Liver (tissue), 9 donors: ENCODE measurements around the gene HJV. TPM values are rescaled to one million over a fixed set of nuclear protein-coding genes. Genes with fewer than 3 reads are reported as not detected.
A peak's percentile ranks its signal among the peaks of the same experiment; 100 is the strongest.
"Not testable (repeated sequence)": the region's sequence is repeated elsewhere in the genome, so short reads cannot be mapped to it uniquely, and the experiment has no call there.

Experiments used
- DNase-seq: peaks from one replicate; pipeline ENCODE4 v3.0.0-alpha.2; 2017; ENCODE audit warnings: low spot score
- H3K27ac ChIP-seq, 2 donors: one replicate each; pipeline ENCODE4 v1.7.0; 2013; ENCODE audit warnings: inconsistent platforms in 2 of 2, low read length in 2 of 2, control low read depth in 1 of 2, low read depth in 1 of 2, mild to moderate bottlenecking in 1 of 2
- H3K27me3 ChIP-seq, 4 donors: one replicate each; pipeline versions ENCODE4 v1.6.1 to v1.7.0; 2013; ENCODE audit warnings: low read length in 3 of 4, inconsistent platforms in 1 of 4, mild to moderate bottlenecking in 1 of 4, moderate library complexity in 1 of 4; ENCODE audit not compliant: control insufficient read depth in 4 of 4, insufficient read depth in 4 of 4
- H3K36me3 ChIP-seq, 4 donors: one replicate each; pipeline versions ENCODE4 v1.6.1 to v1.7.0; 2013; ENCODE audit warnings: low read length in 3 of 4, mild to moderate bottlenecking in 3 of 4, low read depth in 1 of 4, moderate library complexity in 1 of 4; ENCODE audit not compliant: control insufficient read depth in 4 of 4, insufficient read depth in 3 of 4
- H3K4me1 ChIP-seq, 4 donors: one replicate each; pipeline versions ENCODE4 v1.6.1 to v1.7.0; 2013; ENCODE audit warnings: low read length in 3 of 4, mild to moderate bottlenecking in 3 of 4, moderate library complexity in 1 of 4; ENCODE audit not compliant: control insufficient read depth in 4 of 4, insufficient read depth in 4 of 4
- H3K4me3 ChIP-seq, 3 donors: one replicate each; pipeline versions ENCODE4 v1.6.1 to v1.7.0; 2013; ENCODE audit warnings: low read length in 3 of 3, control low read depth in 1 of 3, low read depth in 1 of 3, mild to moderate bottlenecking in 1 of 3
- H3K9ac ChIP-seq, 2 donors: one replicate each; pipeline ENCODE4 v1.7.0; 2013; ENCODE audit warnings: low read length in 2 of 2, mild to moderate bottlenecking in 2 of 2, moderate library complexity in 2 of 2, control low read depth in 1 of 2, low read depth in 1 of 2
- H3K9me3 ChIP-seq, 4 donors: one replicate each; pipeline versions ENCODE4 v1.6.1 to v1.7.0; 2013; ENCODE audit warnings: low read length in 3 of 4; ENCODE audit not compliant: control insufficient read depth in 4 of 4
- FOXA1 ChIP-seq: IDR thresholded peaks from 2 replicates; pipeline ENCODE4 v1.6.1; 2016; ENCODE audit warnings: antibody characterized with exemption
- GABPA ChIP-seq, 2 donors: IDR thresholded peaks in 1 of 2; conservative IDR thresholded peaks in 1 of 2; 2 replicates each; pipeline ENCODE4 v1.6.1; 2016; ENCODE audit warnings: antibody characterized with exemption in 2 of 2, mild to moderate bottlenecking in 1 of 2, moderate library complexity in 1 of 2
- HNF4A ChIP-seq, 2 donors: conservative IDR thresholded peaks; 2 replicates each; pipeline ENCODE4 v1.6.1; 2016; ENCODE audit warnings: antibody characterized with exemption in 2 of 2, mild to moderate bottlenecking in 2 of 2
- HNF4G ChIP-seq: IDR thresholded peaks from 2 replicates; pipeline ENCODE4 v1.6.1; 2016; ENCODE audit warnings: antibody characterized with exemption
- JUND ChIP-seq, 2 donors: IDR thresholded peaks; 2 replicates each; pipeline ENCODE4 v1.6.1; 2016; ENCODE audit warnings: antibody characterized with exemption in 2 of 2
- MAX ChIP-seq: IDR thresholded peaks from 2 replicates; pipeline ENCODE4 v1.6.1; 2016; ENCODE audit warnings: antibody characterized with exemption
- RAD21 ChIP-seq, 2 donors: IDR thresholded peaks; 2 replicates each; pipeline ENCODE4 v1.6.1; 2016; ENCODE audit warnings: antibody characterized with exemption in 2 of 2, mild to moderate bottlenecking in 2 of 2
- RXRA ChIP-seq, 2 donors: IDR thresholded peaks; 2 replicates each; pipeline ENCODE4 v1.6.1; 2017 to 2018; ENCODE audit warnings: antibody characterized with exemption in 2 of 2, mild to moderate bottlenecking in 1 of 2
- YY1 ChIP-seq: IDR thresholded peaks from 2 replicates; pipeline ENCODE4 v1.6.1; 2016; ENCODE audit warnings: antibody characterized with exemption, mild to moderate bottlenecking
- ZBTB33 ChIP-seq: IDR thresholded peaks from 2 replicates; pipeline ENCODE4 v1.6.1; 2016; ENCODE audit warnings: antibody characterized with exemption
- WGBS: extraction: QIAGEN DNeasy Blood & Tissue Kit; methylation state at CpG from one replicate; pipeline ENCODE4 v1.1.7; 2013; 5-methylcytosine and 5-hydroxymethylcytosine counted together
- polyA plus RNA-seq, 2 donors: library from polyadenylated mRNA; stranded (reverse) in 1 of 2; unstranded in 1 of 2; fragments of 200-250 nt in 1 of 2; fragments of >200 nt in 1 of 2; fragmentation: Nextera tagmentation in 1 of 2; extraction: Ambion mirVana in 1 of 2; gene quantifications; one replicate each; pipeline versions ENCODE4 v1.2.1 to v1.2.3, GENCODE V29; 2013 to 2015
- total RNA-seq, 2 donors: library from RNA; depleted of rRNA; stranded (reverse); fragments of >200 nt; gene quantifications; one replicate each; pipeline ENCODE4 v1.2.3, GENCODE V29; 2014
- TF ChIP-seq, protein P1 (sequence below): IDR thresholded peaks from 2 replicates; pipeline ENCODE4 v1.6.1; 2016; ENCODE audit warnings: antibody characterized with exemption
- TF ChIP-seq, protein P2 (sequence below): IDR thresholded peaks from 2 replicates; pipeline ENCODE4 v1.6.1; 2016; ENCODE audit warnings: antibody characterized with exemption, mild to moderate bottlenecking
- donor health status: healthy.
- donor health status: healthy.
- donor health status: healthy.
- donor health status: healthy.
- donor health status: healthy.

Gene HJV
- total and polyA plus RNA-seq, 4 donors: 68.0 to 138 (median 97.6) TPM

DNA sequence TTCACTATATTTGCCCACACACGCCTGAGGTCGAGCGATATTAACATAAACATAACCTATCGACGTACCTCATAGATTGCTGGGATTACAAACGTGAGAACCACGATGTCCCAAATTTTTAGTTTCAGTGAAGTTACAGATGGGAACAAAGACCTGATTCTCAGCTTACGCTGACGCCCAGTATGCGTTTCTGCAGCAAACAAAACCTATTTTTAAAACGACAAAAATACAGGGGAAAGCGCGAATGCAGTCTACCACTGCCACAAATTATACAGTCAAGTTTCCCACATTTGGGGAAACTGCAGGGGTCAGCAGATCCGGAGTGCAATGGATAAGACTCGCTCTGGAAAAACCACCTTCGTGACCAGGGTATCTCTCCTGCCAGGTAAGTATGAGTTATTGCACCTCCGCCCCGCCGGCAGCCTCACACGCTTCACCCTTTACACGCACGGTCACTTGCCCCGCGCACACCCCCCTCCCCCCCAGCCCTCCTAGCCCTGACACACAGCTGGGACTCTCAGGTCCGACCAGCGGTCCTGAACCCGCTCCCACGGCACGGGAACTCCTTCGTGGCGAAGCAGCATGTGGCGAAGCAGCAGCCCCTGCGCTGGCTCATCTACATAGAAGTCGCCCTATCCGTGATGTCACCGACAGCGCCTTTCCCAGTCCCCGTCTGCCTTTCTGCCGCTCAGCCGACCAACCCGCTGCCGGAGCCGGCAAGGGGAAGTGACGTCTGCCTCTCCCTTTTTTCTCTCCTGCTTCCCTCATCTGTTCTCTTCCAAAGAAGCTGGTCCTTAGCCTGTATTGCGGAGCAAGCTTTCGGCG lies 30.5 kb upstream of the HJV start (continued):
- TF ChIP-seq, protein P1, sequence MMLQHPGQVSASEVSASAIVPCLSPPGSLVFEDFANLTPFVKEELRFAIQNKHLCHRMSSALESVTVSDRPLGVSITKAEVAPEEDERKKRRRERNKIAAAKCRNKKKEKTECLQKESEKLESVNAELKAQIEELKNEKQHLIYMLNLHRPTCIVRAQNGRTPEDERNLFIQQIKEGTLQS: peak; percentile 13

- peak overlapping the region; percentile 79 to 94 for H3K27ac ChIP-seq
- no peaks in the 10 kb centered on the region for H3K36me3 ChIP-seq
- no peaks in the 10 kb centered on the region for H3K9me3 ChIP-seq
- H3K4me3 ChIP-seq: peak overlapping the region in 2 of 3 donors; percentile 36 to 43
- peak overlapping the region; percentile 30 to 81 for H3K9ac ChIP-seq
- no peaks in the 10 kb centered on the region for H3K27me3 ChIP-seq
- TF ChIP-seq GABPA (IDR thresholded peaks at IDR 0.05 in 1 of 2, conservative IDR thresholded peaks at IDR 0.05 in 1 of 2): no peak
- TF ChIP-seq, protein P1: peak; percentile 7
- WGBS: 30% methylated on average over 15 of the region's 15 CpGs
- no peak for DNase-seq
- peaks cover 11 to 22% (median 13%) of the 10 kb centered on the region in 4 donors for H3K4me1 ChIP-seq
Observed at GRCh38 chr1:146051452-146051851, 29.9 kb upstream of the HJV start.

DNA sequence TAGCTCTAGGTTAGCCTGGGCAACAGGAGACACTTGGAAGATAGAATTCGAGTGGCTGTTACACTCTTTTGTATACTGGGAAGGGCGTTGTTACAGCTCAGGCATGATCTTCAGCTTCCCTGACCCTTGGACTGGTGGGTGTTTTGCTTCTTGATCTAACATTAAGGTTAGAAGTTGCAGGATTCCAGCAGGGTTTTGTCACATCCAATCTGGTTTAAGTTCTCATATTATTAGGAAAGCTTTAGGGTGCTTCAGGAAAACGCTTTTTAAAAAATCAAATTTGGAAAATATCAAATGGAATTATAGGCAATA lies 29.1 kb upstream of the HJV start:
- not testable (repeated sequence) for H3K36me3 ChIP-seq, H3K4me3 ChIP-seq, H3K9me3 ChIP-seq, H3K9ac ChIP-seq, DNase-seq, H3K27me3 ChIP-seq
- H3K4me1 ChIP-seq: peaks cover 11 to 22% (median 13%) of the 10 kb centered on the region in 4 donors
- 45% methylated on average over 3 of the region's 3 CpGs for WGBS
- peak overlapping the region; percentile 79 to 94 for H3K27ac ChIP-seq

GRCh38 chr1:146049866-146050651 lies 28.5 kb upstream of the HJV start:
- not testable (repeated sequence) for H3K9ac ChIP-seq, H3K9me3 ChIP-seq, H3K36me3 ChIP-seq, H3K27me3 ChIP-seq, DNase-seq, H3K4me3 ChIP-seq
- Histone ChIP-seq H3K4me1 (peaks cover 11 to 22% (median 13%) of the 10 kb centered on the region in 4 donors), H3K27ac (peak overlapping the region; percentile 41 to 56)
- TF ChIP-seq HNF4A (conservative IDR thresholded peaks at IDR 0.05): peak in 1 of 2 donors; percentile 6
- WGBS: 67% methylated on average over 12 of the region's 12 CpGs

GRCh38 chr1:146049436-146049835 lies 27.9 kb upstream of the HJV start:
- Histone ChIP-seq H3K27ac (peak overlapping the region; percentile 41 to 56), H3K9ac (no peak overlapping the region), H3K27me3 (no peaks in the 10 kb centered on the region), H3K36me3 (no peaks in the 10 kb centered on the region), H3K9me3 (no peaks in the 10 kb centered on the region), H3K4me3 (no peak overlapping the region), H3K4me1 (peaks cover 11 to 22% (median 13%) of the 10 kb centered on the region in 4 donors)
- 88% methylated on average over 27 of the region's 27 CpGs for whole genome bisulfite sequencing
- DNase-seq: no peak
- TF ChIP-seq HNF4G (no peak), ZBTB33 (no peak), RAD21 (IDR thresholded peaks at IDR 0.05) (no peak), YY1 (no peak), FOXA1 (no peak), MAX (no peak), HNF4A (conservative IDR thresholded peaks at IDR 0.05) (no peak), GABPA (IDR thresholded peaks at IDR 0.05 in 1 of 2, conservative IDR thresholded peaks at IDR 0.05 in 1 of 2) (no peak), JUND (IDR thresholded peaks at IDR 0.05) (no peak), RXRA (IDR thresholded peaks at IDR 0.05) (no peak)
- TF ChIP-seq, protein P2, sequence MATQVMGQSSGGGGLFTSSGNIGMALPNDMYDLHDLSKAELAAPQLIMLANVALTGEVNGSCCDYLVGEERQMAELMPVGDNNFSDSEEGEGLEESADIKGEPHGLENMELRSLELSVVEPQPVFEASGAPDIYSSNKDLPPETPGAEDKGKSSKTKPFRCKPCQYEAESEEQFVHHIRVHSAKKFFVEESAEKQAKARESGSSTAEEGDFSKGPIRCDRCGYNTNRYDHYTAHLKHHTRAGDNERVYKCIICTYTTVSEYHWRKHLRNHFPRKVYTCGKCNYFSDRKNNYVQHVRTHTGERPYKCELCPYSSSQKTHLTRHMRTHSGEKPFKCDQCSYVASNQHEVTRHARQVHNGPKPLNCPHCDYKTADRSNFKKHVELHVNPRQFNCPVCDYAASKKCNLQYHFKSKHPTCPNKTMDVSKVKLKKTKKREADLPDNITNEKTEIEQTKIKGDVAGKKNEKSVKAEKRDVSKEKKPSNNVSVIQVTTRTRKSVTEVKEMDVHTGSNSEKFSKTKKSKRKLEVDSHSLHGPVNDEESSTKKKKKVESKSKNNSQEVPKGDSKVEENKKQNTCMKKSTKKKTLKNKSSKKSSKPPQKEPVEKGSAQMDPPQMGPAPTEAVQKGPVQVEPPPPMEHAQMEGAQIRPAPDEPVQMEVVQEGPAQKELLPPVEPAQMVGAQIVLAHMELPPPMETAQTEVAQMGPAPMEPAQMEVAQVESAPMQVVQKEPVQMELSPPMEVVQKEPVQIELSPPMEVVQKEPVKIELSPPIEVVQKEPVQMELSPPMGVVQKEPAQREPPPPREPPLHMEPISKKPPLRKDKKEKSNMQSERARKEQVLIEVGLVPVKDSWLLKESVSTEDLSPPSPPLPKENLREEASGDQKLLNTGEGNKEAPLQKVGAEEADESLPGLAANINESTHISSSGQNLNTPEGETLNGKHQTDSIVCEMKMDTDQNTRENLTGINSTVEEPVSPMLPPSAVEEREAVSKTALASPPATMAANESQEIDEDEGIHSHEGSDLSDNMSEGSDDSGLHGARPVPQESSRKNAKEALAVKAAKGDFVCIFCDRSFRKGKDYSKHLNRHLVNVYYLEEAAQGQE: no peak
